ENCODE measurements around the gene ATP5MG.
A peak's percentile ranks its signal among the peaks of the same experiment; 100 is the strongest.
"Not testable (repeated sequence)": the region's sequence is repeated elsewhere in the genome, so short reads cannot be mapped to it uniquely, and the experiment has no call there.

The ATP5MG gene

DNA sequence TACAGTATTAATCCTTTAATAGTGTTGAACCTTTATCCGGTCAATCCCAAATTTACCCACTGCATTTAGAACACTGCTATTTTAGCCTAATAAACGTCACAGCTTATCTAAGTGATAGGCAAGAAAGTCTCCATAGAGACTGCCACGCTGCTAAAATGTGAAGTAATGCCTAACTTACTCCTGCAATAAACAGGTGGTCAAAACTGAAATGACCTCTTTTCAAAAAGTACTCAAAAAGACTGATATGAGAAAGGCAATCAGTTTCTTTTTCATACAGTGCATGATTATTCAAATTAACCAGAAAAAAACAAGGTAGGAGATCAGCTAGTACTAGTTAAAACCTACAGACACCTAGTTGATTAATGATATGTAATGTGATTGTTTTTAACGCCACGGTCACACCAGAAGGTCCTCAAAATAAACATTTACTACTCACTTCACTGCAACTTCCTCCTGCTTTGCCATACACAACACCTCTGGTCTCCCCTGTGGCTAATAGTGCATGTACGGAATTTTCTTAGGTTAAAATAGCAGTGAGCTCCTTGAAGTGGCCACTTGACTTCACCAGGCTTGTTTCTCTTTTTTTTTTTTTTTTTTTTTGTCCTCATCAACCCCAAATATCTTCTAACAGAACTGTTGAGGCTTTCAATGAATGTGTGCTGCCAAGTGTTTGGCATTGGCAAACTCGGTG is 8.8 kb downstream of the ATP5MG start:
- DNase-seq (ENCODE audit: low read depth): no peak

DNA sequence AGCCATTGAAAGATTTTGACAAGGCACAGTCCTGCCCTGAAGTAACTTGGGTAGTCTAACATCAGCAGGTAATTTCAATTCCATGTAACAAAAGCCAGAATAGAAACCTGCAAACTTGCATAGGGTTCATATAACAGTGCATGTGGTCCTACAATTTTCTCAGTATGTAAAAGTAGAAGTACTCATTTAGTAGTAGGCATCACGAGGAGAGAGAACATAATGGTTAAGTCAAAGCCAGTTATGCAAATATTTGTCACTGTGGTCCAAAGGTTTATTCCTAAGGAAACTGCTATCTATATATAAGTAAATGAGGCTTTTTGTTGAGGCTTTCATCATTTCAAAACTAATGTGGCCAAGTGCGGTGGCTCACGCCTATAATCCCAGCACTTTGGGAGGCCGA is 10.1 kb downstream of the ATP5MG start:
- no peak for DNase-seq (ENCODE audit: low read depth)

DNA sequence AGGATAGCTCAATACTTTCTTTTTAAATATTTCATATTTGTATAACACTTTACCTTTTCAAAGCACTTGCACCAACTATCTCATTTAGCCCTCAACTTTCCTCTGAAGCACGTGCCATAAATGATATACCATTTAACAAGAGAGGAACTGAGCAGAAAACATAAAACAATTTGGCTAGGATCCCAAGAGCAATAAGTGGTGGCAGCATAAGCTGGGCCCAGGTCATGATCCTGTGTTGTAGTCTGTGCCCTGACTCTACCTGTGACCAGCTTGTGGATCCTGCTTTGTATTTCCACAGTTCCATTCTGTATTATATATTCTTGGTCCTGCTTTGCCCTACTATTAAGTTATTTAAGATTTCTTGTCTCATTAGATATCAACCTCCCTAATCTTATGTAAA is 11.5 kb downstream of the ATP5MG start:
- DNase-seq (ENCODE audit: low read depth): no peak

DNA sequence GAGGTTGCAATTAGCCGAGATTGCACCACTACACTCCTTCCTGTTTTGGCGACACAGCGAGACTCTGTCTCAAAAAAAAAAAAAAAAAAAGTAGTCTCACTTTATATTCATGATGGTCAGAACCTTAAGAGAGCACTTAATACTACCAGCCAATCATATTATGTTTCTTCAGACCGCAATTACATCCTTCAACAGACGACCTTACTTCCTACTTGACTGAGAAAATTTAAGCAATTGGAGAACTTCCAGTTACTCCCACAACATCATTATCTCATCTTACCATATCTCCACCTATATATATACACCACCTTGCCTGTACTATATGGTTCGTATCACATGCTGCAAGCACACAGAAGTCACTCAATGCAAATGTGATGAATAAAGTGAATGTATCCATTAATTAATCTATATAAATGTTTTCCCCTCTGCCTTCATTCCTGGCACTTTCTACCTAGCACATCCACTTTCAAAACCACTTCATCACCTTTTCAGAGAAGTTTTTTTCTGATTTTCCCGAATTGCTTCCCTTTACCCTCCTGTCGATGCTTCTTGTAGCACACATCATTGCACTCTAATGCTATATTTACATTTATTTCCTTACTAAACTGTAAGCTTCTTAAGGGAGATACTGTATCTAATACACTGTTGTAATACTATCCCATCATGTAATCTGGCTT is 13.8 kb downstream of the ATP5MG start:
- DNase-seq (ENCODE audit: low read depth): no peak

DNA sequence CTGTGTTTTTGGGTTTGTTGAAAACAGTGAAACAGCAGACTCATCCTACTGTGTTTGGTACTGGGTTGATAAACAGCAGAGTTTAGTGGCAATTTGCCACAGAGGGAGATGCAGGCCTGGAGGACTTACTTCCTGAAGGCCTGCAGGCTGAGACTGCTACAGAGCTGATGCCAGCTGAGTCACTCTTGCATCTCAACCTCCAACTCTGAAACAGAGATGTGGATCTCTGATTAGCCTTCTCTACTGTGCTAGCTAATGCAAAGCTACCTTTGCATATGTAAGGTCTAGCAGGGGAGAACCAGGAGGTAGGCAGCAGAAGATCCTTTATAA is 14.3 kb downstream of the ATP5MG start:
- peak; percentile 92 for DNase-seq (ENCODE audit: low read depth)

DNA sequence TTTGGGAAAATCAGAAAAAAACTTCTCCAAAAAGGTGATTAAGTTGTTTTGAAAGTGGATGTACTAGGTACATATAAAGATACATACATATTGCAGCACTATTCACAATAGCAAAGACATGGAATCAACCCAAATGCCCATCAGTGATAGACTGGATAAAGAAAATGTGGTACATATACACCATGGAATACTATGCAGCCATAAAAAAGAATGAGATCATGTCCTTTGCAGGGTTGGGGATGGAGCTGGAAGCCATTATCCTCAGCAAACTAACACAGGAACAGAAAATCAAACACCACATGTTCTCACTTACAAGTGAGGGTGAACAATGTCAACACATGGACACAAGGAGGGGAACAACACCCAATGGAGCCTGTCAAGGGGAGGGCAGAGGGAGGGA is 15.5 kb downstream of the ATP5MG start:
- not testable (repeated sequence) for DNase-seq (ENCODE audit: low read depth)

DNA sequence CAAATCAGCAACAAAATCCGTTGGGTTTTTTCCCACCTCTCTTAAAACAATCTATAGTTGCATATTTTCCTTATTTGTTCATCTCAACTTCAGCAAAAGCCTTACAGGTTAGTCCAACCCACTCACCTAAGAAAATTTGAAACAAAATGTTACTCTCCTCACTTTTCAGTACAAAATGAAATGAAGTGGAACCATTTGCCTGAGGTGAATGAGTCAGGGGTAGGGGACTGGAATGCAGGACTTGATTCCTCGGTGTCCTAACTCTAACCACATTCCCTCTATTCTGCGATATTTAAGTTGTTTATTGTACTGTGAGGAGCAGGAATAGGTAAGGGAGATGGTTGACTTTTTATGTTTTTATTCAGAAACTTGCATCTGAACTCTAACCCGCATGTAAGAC is 16.4 kb downstream of the ATP5MG start:
- DNase-seq (ENCODE audit: low read depth): no peak

DNA sequence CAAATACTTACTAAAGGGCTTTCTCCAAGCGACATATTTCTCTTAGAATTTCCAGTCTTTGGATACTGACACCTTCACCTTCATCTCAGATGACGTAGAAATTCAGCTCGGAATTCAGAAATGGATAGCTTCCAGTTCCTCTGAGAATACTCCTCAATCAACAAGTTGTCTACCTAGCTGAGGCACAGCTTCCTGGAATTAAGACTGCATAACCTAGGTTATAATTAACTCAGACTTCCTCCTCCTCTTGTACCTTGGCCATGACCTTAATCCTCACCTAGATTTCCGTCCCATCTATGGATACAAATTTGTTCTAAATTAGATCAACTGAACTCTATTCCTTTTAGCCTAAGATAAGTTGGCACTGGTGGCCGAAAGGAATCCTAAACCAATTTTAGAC is 17.4 kb downstream of the ATP5MG start:
- DNase-seq (ENCODE audit: low read depth): no peak

DNA sequence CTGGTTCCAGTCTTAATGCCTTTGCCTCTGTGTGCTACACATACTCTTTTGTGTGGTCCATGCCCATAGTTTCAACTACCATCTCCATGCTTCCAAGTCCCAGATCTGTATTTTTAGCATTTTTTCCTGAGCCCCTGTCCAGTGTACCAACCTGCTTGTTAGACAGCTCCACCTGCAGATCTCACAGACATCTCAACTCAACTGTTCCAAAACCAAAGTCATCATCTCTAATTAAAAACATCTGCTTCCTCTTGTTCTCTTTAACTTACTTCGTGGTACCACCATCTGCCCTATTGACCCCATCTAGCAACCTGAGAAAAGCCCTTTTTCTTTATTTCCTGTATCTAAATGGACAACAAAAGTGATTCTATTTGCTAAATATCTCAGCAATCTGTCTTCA is 26.3 kb downstream of the ATP5MG start:
- no peak for DNase-seq (ENCODE audit: low read depth)

DNA sequence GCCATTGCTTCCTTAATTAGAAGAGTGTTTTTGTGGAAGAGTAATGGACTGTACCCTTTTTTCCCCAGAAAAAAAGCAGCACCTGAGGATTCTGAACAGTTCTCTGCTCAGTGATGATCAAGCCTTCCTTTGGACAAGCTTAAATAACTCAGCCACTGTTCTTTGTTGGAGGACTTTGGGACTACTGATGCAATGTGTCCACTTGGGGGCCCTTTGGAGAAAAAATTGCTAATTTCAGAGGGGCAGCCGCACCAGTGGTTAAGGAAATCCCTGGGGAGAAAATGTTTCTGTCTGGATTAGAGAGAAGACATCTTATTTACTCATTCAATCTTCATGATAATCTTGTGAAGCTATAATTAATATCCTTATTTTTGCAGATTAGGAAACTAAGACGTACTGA is 29.6 kb downstream of the ATP5MG start:
- DNase-seq (ENCODE audit: low read depth): no peak

DNA sequence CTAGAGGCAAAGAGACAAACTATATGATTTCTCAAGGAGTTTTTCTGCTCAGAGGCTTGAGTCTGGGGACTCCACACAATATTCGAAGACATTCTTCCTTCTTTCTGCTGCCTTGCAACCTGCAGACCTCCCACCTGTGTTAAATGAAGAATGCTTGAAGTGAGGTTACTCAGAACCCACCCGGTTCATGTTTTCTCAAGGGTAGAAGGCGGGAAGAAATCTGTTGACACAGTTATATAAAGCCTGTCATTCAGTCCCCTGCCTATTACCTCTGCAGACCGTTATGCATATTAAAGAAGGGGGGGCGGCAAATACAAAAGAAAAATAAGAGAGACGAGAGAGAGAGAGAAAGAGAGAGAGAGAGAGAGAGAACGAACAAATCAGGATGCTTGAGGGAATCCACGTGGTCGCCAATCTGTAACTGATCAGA is 32.7 kb downstream of the ATP5MG start:
- no peak for DNase-seq (ENCODE audit: low read depth)

DNA sequence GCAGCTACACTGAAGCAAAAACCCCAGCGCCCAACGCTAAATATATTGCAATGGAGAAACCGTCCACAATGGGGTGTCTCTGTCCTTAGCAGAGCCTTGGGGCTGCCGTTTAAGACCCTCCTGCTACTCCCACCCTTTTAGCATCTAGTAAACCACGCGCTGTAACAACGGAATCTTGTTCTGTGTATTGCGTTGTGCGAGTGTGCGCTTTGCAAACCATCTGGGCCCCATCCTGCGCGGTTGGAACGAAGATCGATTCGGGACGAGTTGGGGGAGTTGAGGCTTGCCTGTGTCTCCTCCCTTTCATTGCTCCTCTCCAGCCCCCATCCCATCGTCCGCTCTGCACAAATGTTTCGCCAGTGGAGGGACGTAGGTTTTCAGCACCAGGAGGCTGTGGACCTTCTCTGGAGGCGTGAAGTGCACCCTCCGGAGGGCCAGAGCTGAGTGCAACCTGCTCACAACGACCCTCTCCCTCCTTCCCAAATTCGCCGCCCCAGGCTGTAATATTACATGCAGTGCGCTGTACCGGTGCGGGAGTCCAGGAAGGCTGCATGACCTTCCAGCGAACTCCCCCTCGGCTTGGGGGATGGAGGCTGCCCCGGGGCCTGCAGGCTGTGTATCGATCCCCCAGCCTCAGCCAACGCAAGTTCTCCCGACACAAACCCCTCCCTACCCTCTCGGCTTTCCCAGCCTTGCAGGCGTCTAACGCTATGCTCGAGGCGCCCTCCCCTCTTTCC is 33.3 kb downstream of the ATP5MG start:
- DNase-seq (ENCODE audit: low read depth): no peak

DNA sequence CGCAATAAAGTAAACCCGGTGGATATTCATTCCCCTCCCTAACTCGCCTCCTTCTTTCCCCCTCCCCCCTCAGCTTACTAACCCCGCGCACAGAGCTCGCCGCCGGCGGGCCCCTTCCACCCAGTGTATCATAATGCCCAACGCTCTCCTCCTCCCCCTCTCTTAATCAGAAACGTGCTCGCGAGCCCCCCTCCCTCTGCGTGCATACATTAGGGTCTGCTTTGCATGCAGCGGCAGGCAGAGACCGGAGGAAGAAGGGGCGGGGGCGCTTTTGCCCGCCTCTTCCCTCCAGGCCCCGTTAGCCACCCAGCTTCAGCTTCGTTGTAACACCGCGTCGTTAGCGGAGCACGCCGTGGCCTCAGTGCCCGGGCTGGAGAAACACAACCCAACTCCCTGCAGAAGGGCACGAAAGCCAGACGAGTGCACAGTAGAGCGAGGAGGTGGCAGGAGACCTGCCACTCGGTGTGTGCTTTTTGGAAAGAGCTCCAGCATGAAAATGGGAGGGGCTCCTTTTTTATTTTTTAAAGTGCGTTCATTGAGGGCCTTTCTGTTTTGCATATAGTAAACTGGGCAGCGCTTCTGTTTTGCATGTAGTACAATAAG is 34.0 kb downstream of the ATP5MG start:
- no peak for DNase-seq (ENCODE audit: low read depth)

DNA sequence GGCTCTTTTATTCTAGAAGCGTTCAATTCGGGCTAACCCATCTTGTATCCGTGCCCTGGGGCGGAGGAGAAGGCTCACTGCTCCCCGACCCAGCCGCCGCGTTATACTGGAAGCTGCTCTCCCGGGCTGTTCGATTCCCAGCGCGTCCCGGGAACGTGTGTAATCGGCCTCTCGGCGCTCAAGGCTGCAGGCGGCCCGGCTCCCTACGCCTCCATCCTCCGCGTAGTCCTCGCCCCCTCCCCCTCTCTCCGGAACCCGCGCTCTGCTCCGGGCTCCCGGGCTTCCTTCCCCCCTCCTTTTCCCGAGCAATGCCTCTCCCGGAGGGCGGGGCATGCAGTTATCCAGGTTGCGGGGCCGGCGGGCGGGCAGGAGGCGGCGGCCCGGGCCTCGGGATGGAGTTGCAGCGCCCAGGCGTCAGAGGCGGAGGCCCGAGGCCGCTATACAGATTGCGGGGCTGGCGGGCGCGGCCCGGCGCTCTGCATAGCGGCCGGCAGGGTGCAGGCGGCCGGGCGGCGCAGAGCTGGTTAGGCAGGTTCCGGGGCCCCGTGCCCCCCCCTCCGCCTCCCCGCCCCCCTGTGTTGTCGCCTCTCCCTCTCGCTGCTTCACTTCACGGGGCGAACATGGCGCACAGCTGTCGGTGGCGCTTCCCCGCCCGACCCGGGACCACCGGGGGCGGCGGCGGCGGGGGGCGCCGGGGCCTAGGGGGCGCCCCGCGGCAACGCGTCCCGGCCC is 34.7 kb downstream of the ATP5MG start, which contains the start of gene KMT2A:
TSS of gene KMT2A (plus strand) at position 600 of the 732 bp plus-strand sequence. CDS start at position 621, 21 bp downstream.
- DNase-seq (ENCODE audit: low read depth): peak; percentile 96

DNA sequence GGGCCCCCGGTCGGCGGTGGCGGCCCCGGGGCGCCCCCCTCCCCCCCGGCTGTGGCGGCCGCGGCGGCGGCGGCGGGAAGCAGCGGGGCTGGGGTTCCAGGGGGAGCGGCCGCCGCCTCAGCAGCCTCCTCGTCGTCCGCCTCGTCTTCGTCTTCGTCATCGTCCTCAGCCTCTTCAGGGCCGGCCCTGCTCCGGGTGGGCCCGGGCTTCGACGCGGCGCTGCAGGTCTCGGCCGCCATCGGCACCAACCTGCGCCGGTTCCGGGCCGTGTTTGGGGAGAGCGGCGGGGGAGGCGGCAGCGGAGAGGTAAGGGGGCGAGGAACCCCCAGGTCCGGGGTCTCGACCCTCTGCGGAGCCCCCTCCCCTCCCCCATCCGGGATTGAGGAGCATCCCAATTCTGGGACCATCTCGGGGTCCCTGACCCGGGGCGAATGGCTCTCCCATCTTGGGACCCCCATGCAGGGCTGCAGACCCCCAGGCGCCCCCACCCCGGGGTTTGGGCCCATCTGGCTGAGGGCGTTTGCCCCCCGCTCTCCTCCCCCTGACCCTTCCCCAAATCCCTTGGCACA is 35.3 kb downstream of the ATP5MG start:
- no peak for DNase-seq (ENCODE audit: low read depth)

DNA sequence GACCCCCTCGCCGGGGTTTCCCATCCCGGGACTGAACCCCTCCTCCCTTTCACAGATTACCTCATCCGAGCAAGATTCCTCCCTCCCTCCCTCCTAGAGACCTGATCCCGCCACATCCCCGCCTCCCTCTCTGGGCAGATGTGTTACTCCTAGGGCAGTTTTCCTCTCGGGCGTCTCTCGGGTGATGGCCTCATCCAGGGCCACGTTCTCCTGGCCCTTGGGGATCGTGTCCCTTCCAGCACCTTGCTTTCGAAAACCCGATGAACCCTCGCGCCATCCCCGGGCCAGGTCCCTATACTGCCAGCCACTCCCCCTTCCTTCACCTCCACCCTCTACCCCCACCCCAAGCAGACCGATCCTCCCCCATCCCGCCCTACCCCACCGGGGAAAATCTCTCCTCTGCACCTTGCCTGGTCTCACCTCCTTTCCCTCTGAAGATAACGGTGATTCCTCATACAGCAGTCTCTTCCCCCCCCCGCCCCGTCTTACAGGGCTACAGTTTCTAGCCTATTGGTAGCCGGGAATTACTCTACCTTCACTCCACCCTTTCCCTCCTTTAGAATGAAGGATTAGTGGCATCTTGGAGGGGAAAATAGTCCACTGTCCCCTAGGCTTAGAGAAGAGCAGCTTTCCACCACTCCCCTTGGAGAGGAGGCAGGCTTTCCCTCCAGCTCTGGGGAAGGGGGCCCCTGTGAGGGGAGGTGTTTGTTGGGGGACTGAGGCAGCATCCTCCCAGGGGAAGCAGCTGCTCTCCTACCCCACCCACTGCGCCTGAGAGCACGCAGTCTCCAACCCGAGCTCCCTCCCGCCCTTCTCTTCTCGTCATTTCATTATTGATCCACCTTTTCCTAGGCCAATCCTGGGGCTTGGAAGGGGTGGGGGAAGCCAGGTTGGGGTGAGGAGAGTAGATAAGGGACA is 36.1 kb downstream of the ATP5MG start:
- DNase-seq (ENCODE audit: low read depth): no peak

DNA sequence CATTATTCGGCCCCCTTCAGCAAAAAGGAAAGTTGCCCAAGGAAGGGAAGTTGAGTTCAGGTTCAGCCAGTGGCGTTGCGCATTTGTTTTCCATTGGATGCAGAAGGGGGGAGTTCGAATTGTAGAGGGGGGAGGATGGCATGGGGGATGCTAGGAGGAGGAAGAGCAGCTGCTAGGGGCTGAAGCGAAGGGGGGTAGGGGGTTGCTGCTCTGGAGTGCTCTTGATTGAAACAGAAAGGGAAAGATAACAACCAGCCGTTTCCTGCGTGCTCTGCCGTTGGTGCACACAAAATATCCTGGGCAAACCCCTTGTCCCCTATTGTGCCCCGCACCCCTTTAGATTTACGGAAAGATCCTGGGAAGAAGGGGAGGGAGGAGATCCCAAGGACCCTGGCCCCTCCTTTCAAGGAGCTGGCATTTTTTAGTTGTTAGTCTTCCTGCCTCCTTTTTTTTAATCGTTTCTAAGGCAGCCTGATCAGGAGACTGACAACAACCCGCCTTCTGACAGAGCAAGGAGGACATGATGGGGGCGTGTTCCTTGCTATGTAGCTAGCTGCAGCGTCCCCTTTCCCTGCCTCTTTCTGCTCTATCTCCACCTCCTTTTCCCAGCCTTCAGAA is 37.0 kb downstream of the ATP5MG start:
- DNase-seq (ENCODE audit: low read depth): peak; percentile 50

DNA sequence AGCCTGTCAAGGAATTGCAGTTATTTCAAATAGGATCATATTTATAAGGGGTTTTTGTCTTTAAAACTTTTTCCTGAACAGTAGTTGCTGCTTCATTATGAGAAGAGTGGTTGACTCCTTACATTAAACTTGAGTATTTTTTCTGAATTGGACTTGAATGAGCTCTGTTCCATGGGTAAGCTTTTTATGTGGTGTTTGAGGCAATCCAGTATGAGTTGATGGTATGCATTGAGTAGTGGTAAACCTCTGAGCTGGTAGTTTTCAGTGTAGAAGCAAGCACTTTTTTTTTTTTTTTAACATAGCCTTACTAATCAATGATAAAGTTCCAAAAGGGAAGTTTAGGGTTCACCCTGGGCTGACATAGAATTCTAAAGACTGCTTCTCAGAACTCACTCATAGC is 38.2 kb downstream of the ATP5MG start:
- DNase-seq (ENCODE audit: low read depth): no peak

DNA sequence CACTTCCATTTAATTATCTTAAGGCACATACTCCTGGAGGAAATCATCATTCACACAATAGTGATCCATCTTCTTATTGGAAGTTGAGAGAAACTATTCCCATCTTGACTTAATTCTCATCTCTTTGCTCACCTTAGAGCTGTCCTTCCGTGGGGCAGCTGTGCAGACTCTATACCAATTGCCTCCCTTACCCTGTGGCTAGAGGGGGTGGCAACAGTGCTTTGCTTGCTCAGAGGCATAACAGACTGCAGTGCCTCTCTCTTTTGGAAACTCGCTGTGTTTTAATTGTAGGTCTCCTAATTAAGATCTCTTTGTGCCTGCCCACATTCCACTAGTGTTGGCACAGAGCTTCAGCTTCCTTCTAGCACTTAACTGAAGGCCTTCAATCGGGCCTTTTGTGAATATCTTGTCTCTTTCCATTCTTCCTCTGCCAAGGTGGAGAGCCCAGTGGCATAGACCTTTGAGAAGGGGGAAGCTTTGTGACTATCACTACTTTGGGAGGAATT is 40.4 kb downstream of the ATP5MG start:
- DNase-seq (ENCODE audit: low read depth): no peak

DNA sequence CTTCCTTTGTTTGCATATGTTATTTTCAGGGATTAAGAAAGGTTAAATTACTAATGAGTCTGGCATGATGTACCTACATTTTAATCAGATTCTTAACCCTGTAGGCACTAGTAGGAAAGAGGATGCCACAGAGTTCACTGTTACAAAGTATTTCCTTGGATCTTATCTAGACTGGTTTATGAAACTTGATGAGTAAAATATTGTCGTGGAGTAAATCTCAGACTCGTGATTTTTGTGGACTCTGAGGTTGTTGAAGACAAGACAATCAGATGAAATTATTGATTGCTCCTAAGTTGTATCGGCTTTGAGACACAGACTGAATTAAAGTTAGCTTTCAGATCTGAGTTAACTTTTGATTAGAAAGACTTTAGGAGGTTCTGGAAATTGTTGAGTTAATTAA is 40.9 kb downstream of the ATP5MG start:
- no peak for DNase-seq (ENCODE audit: low read depth)

Measured in GM04504 (cell line).